ENCODE measurements around the gene WDR7. TPM values are rescaled to one million over a fixed set of nuclear protein-coding genes. Genes with fewer than 3 reads are reported as not detected.
A peak's percentile ranks its signal among the peaks of the same experiment; 100 is the strongest.
"Not testable (repeated sequence)": the region's sequence is repeated elsewhere in the genome, so short reads cannot be mapped to it uniquely, and the experiment has no call there.

The WDR7 gene
- polyA plus RNA-seq, 10 donors = 8.1 to 13.9 (median 10.6) TPM

GRCh38 chr18:56652802-56653201 is 1.6 kb downstream of the WDR7 start:
- DNase-seq = no peak

GRCh38 chr18:56654280-56654679 is 3.1 kb downstream of the WDR7 start:
- not testable (repeated sequence) for DNase-seq

- DNase-seq = no peak
Observed at GRCh38 chr18:56658261-56658660, 7.1 kb downstream of the WDR7 start.

GRCh38 chr18:56659111-56659510 is 8.0 kb downstream of the WDR7 start:
- no peak for DNase-seq

- no peak for DNase-seq
Observed at GRCh38 chr18:56660655-56661054, 9.5 kb downstream of the WDR7 start.

GRCh38 chr18:56661360-56662062 is 10.4 kb downstream of the WDR7 start:
- no peak for DNase-seq

- no peak for DNase-seq
Observed at GRCh38 chr18:56662063-56662408, 10.9 kb downstream of the WDR7 start.

- DNase-seq = no peak
Observed at GRCh38 chr18:56662502-56662901, 11.3 kb downstream of the WDR7 start.

- DNase-seq = no peak
Observed at GRCh38 chr18:56662902-56663301, 11.7 kb downstream of the WDR7 start.

- DNase-seq = no peak
Observed at GRCh38 chr18:56672391-56672790, 21.2 kb downstream of the WDR7 start.

GRCh38 chr18:56672981-56673380 is 21.8 kb downstream of the WDR7 start:
- DNase-seq = no peak

- DNase-seq = no peak
Observed at GRCh38 chr18:56676639-56677038, 25.5 kb downstream of the WDR7 start.

- DNase-seq = no peak
Observed at GRCh38 chr18:56678836-56679565, 27.8 kb downstream of the WDR7 start.

- DNase-seq = no peak
Observed at GRCh38 chr18:56684277-56684676, 33.1 kb downstream of the WDR7 start.

- DNase-seq = no peak
Observed at GRCh38 chr18:56691530-56691929, 40.4 kb downstream of the WDR7 start.

- DNase-seq = no peak
Observed at GRCh38 chr18:56696966-56697365, 45.8 kb downstream of the WDR7 start.

GRCh38 chr18:56702946-56703345 is 51.8 kb downstream of the WDR7 start:
- peak in 2 of 3 donors; percentile 6 to 21 for DNase-seq

- peak in 2 of 3 donors; percentile 10 to 72 for DNase-seq
Observed at GRCh38 chr18:56709463-56709862, 58.3 kb downstream of the WDR7 start.

GRCh38 chr18:56711708-56712445 is 60.7 kb downstream of the WDR7 start:
- no peak for DNase-seq

GRCh38 chr18:56712761-56713160 is 61.6 kb downstream of the WDR7 start:
- no peak for DNase-seq

GRCh38 chr18:56715121-56715520 is 64.0 kb downstream of the WDR7 start:
- DNase-seq = peak in 1 of 3 donors; percentile 38

- no peak for DNase-seq
Observed at GRCh38 chr18:56716692-56717146, 65.6 kb downstream of the WDR7 start.

GRCh38 chr18:56721031-56721430 is 69.9 kb downstream of the WDR7 start:
- DNase-seq = no peak
